Upper lobe of left lung (tissue), 6 donors: ENCODE measurements around the gene GPA33. TPM values are rescaled to one million over a fixed set of nuclear protein-coding genes. Genes with fewer than 3 reads are reported as not detected.

Experiments
- ATAC-seq, 2 donors: fragments of 200-7000 bp; cut with Tn5 transposase; one replicate each; pipeline ENCODE4 v1.9.1; 2022; ENCODE audit warnings: mild to moderate bottlenecking in 2 of 2, moderate library complexity in 2 of 2; ENCODE audit not compliant: low FRiP score in 2 of 2
- DNase-seq, 2 donors: peaks; one replicate each; pipeline ENCODE4 v3.0.0-alpha.2; 2019 to 2020
- H3K27ac ChIP-seq, 4 donors: fragments of 200-600 bp; sonication (generic); one replicate each; pipeline ENCODE4 v1.5.1; 2016 to 2019
- H3K27me3 ChIP-seq, 4 donors: fragments of 200-600 bp; sonication (generic); one replicate each; pipeline ENCODE4 v1.5.1; 2017 to 2019
- H3K36me3 ChIP-seq, 4 donors: fragments of 200-600 bp; sonication (generic); one replicate each; pipeline ENCODE4 v1.5.1; 2016 to 2019
- H3K4me1 ChIP-seq, 4 donors: fragments of 200-600 bp; sonication (generic); one replicate each; pipeline ENCODE4 v1.5.1; 2018 to 2019
- H3K4me3 ChIP-seq, 4 donors: fragments of 200-600 bp; sonication (generic); one replicate each; pipeline ENCODE4 v1.5.1; 2017 to 2019; ENCODE audit warnings: mild to moderate bottlenecking in 2 of 4, moderate library complexity in 1 of 4
- H3K9me3 ChIP-seq, 4 donors: fragments of 200-600 bp; sonication (generic); one replicate each; pipeline ENCODE4 v1.5.1; 2018 to 2019
- EP300 ChIP-seq, 4 donors: sonication (generic); formaldehyde crosslinking; IDR thresholded peaks; one replicate each; pipeline ENCODE4 v1.5.1; 2017; ENCODE audit warnings: antibody characterized with exemption in 4 of 4, control low read depth in 2 of 4
- POLR2A ChIP-seq, 4 donors: fragments of 450-650 bp; IDR thresholded peaks; one replicate each; pipeline ENCODE4 v1.5.1; 2016 to 2017; ENCODE audit warnings: antibody characterized with exemption in 4 of 4, mild to moderate bottlenecking in 2 of 4
- POLR2AphosphoS5 ChIP-seq, 2 donors: sonication (generic); formaldehyde crosslinking; IDR thresholded peaks; one replicate each; pipeline ENCODE4 v1.5.1; 2017; ENCODE audit warnings: antibody characterized with exemption in 2 of 2
- WGBS, 2 donors: methylation state at CpG; one replicate each; pipeline ENCODE4 v1.1.5; 2017 to 2018; 5-methylcytosine and 5-hydroxymethylcytosine counted together
- total RNA-seq, 6 donors: library from RNA; depleted of rRNA in 4 of 6; stranded (reverse); fragments of >200 nt in 4 of 6; gene quantifications; one replicate each; pipeline versions ENCODE4 v1.1.0 to v1.2.1, GENCODE V29; 2016 to 2021
- TF ChIP-seq, protein P1 (sequence below), 6 experiments: fragments of 450-650 bp in 4 of 6; fragments of 200-600 bp in 2 of 6; sonication (generic) in 2 of 6; IDR thresholded peaks; one replicate each; pipeline ENCODE4 v1.5.1; 2016 to 2019; ENCODE audit warnings: antibody characterized with exemption in 6 of 6
- donor health status: DM: no; HTN: no; CAD: no; lungs with moderate emphysema.
- donor health status: DM: no; HTN: yes; CAD: no; lungs with severe emphysema.

The GPA33 gene
- total RNA-seq, 6 donors from 2014 or later = 0.89 to 18.4 (median 3.8) TPM

DNA sequence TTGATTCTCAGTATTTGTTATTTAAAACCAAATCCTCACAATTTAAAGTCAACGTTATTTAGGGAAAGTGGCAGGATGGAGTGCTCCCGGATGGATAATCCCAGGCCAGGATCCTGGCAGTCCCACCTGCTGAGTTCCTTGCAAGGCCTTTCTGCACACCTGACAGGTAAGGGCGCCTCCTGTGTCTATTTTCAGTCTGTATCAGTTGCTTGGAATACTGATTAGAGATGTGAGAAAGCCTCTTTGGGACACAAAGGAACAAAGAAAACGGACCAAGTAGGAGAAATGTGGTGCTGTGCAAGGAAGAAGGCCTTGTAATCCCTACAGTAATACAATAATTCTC lies 15.9 kb upstream of the GPA33 start:
- WGBS, 2 donors = 77 to 83% methylated on average over 4 of the region's 4 CpGs
- TF ChIP-seq EP300 (IDR thresholded peaks at IDR 0.05) = no peak
- TF ChIP-seq POLR2AphosphoS5 (IDR thresholded peaks at IDR 0.05) = no peak
- no peak for TF ChIP-seq POLR2A (IDR thresholded peaks at IDR 0.05)
- no peaks in the 10 kb centered on the region for H3K4me1 ChIP-seq
- ATAC-seq = no peak
- H3K4me3 ChIP-seq = no peak overlapping the region
- H3K36me3 ChIP-seq = no peaks in the 10 kb centered on the region
- no peak for DNase-seq
- H3K27ac ChIP-seq = no peak overlapping the region
- no peaks in the 10 kb centered on the region for H3K9me3 ChIP-seq
- H3K27me3 ChIP-seq = no peaks in the 10 kb centered on the region

DNA sequence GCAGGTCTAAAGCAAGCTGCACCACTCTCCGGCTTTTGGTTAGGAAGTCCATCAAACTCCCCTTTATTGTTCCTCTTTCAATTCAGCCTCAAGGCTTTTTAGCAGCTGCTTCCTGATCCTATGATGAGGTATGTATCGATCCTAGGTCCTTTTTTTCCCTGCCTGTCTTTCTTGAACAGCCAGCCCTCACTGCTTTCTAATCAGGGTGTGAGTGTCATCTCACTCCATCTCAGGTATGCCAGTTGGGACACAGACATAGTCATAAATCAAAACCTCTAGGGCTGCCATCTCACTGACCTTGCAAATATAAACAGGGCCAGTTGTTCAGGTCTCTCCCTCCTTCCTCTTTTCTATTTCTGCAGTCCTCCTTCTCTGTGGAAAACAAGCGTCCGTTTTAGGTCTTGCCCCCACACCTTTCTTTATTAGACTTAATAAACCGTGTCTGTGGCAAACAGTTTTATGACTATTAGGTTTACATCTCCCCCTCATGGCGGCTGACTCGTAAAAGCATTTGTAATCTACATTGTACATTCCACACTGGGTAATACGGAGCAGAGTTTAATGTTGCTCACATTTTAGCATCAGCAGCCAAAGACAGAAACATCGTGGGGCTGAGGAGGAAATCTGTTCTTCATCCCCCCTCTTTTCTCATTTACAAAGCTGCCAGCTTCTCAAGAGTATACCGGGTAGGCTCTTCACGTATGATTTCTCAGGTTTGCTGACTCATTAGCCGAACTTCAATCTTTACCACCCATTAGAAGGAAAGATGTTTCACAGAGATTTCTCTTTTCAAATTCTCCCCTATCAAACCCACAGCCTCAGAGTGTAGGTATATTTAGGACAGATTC lies 15.3 kb upstream of the GPA33 start:
- Histone ChIP-seq H3K27me3 (no peaks in the 10 kb centered on the region), H3K4me1 (no peaks in the 10 kb centered on the region), H3K4me3 (no peak overlapping the region), H3K27ac (no peak overlapping the region), H3K36me3 (no peaks in the 10 kb centered on the region), H3K9me3 (no peaks in the 10 kb centered on the region)
- no peak for ATAC-seq
- no peak for DNase-seq
- TF ChIP-seq, protein P1, sequence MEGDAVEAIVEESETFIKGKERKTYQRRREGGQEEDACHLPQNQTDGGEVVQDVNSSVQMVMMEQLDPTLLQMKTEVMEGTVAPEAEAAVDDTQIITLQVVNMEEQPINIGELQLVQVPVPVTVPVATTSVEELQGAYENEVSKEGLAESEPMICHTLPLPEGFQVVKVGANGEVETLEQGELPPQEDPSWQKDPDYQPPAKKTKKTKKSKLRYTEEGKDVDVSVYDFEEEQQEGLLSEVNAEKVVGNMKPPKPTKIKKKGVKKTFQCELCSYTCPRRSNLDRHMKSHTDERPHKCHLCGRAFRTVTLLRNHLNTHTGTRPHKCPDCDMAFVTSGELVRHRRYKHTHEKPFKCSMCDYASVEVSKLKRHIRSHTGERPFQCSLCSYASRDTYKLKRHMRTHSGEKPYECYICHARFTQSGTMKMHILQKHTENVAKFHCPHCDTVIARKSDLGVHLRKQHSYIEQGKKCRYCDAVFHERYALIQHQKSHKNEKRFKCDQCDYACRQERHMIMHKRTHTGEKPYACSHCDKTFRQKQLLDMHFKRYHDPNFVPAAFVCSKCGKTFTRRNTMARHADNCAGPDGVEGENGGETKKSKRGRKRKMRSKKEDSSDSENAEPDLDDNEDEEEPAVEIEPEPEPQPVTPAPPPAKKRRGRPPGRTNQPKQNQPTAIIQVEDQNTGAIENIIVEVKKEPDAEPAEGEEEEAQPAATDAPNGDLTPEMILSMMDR (IDR thresholded peaks at IDR 0.05) = no peak
- TF ChIP-seq POLR2AphosphoS5 (IDR thresholded peaks at IDR 0.05) = no peak
- no peak for TF ChIP-seq EP300 (IDR thresholded peaks at IDR 0.05)
- no peak for TF ChIP-seq POLR2A (IDR thresholded peaks at IDR 0.05)
- 35 to 54% methylated on average over 12 of the region's 12 CpGs for WGBS, 2 donors

GRCh38 chr1:167104256-167104633 lies 14.1 kb upstream of the GPA33 start:
- ATAC-seq (no peak), DNase-seq (no peak)
- Histone ChIP-seq H3K27ac (no peak overlapping the region), H3K4me1 (no peaks in the 10 kb centered on the region), H3K36me3 (no peaks in the 10 kb centered on the region), H3K9me3 (no peaks in the 10 kb centered on the region), H3K4me3 (no peak overlapping the region), H3K27me3 (no peaks in the 10 kb centered on the region)
- WGBS, 2 donors = 62 to 67% methylated on average over 6 of the region's 6 CpGs
- no peak for TF ChIP-seq POLR2A (IDR thresholded peaks at IDR 0.05)

GRCh38 chr1:167102906-167103573 lies 12.9 kb upstream of the GPA33 start:
- 72 to 80% methylated on average over 5 of the region's 5 CpGs for WGBS, 2 donors
- H3K36me3 ChIP-seq = no peaks in the 10 kb centered on the region
- H3K4me3 ChIP-seq = no peak overlapping the region
- no peaks in the 10 kb centered on the region for H3K4me1 ChIP-seq
- no peaks in the 10 kb centered on the region for H3K27me3 ChIP-seq
- H3K9me3 ChIP-seq = no peaks in the 10 kb centered on the region
- no peak overlapping the region for H3K27ac ChIP-seq
- TF ChIP-seq, protein P1 (IDR thresholded peaks at IDR 0.05) = no peak
- TF ChIP-seq EP300 (IDR thresholded peaks at IDR 0.05) = no peak
- no peak for TF ChIP-seq POLR2A (IDR thresholded peaks at IDR 0.05)
- no peak for TF ChIP-seq POLR2AphosphoS5 (IDR thresholded peaks at IDR 0.05)
- DNase-seq (no peak), ATAC-seq (no peak)

GRCh38 chr1:167101754-167102153 lies 11.6 kb upstream of the GPA33 start:
- DNase-seq (no peak), ATAC-seq (no peak)
- Histone ChIP-seq H3K27me3 (no peaks in the 10 kb centered on the region), H3K4me1 (no peaks in the 10 kb centered on the region), H3K36me3 (no peaks in the 10 kb centered on the region), H3K4me3 (no peak overlapping the region), H3K9me3 (no peaks in the 10 kb centered on the region), H3K27ac (no peak overlapping the region)
- WGBS, 2 donors = 72 to 93% methylated on average over 2 of the region's 2 CpGs
- no peak for TF ChIP-seq POLR2A (IDR thresholded peaks at IDR 0.05)
- no peak for TF ChIP-seq EP300 (IDR thresholded peaks at IDR 0.05)
- TF ChIP-seq, protein P1 (IDR thresholded peaks at IDR 0.05) = no peak
